Measurements from ENCODE around the gene TIPARP. TPM values are rescaled to one million over a fixed set of nuclear protein-coding genes. Genes with fewer than 3 reads are reported as not detected.
"Not testable (repeated sequence)": the region's sequence is repeated elsewhere in the genome, so short reads cannot be mapped to it uniquely, and the experiment has no call there.

The TIPARP gene
- total RNA-seq, 1 donor from 2014 or later = 81.1 TPM

DNA sequence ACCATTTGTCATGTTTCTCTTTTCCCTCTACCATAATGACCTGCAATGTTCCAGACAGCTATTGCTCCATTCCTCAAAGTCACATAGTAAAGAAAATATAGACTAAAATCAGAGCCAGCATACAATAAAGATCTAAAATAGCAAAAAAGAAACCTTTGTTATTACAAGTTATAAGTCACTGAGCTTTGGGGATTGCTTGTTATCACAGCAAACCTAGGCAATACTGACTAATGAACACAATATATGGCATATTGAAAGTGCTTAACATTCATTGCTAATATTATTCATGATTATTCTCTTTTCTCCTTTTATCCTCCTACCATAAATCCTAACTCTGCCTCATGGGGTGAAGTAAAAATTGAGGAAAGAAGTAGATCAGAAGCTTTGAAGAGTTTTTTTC, 27.4 kb upstream of the TIPARP start:
- no peak for DNase-seq (ENCODE audit: low read depth)

DNA sequence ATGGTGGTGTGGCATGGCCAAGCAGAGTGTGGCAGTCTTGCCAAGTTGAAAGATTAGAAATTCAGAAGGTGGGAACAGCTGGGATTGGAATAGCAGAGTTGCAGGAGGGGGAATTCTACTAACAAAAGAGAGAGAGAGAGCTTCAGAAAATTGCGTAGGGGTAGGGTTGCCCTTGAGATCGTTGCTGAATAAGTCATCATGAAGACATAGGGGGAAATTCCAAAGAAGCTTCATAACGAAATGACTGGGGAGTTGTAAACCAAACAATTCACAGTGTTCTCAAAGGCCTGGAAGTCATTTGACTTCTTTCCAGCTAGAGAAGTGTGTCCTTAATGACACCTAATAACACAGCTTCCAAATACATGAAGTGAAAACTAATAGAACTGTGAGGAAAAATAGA, 26.3 kb upstream of the TIPARP start:
- DNase-seq (ENCODE audit: low read depth) = peak; percentile 36

- no peak for DNase-seq (ENCODE audit: low read depth)
Measured at GRCh38 chr3:156649681-156650080, 24.7 kb upstream of the TIPARP start.

DNA sequence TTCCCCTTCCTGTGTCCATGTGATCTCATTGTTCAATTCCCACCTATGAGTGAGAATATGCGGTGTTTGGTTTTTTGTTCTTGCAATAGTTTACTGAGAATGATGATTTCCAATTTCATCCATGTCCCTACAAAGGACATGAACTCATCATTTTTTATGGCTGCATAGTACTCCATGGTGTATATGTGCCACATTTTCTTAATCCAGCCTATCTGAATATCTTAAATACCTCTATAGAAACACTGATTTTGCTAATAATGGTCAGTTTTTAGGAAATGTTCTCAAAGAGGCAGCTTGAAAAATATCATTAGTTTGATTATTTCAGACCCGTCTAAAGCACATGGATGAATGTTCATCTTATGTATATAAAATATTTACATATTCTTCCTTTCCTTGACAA, 21.7 kb upstream of the TIPARP start:
- DNase-seq (ENCODE audit: low read depth) = not testable (repeated sequence)

DNA sequence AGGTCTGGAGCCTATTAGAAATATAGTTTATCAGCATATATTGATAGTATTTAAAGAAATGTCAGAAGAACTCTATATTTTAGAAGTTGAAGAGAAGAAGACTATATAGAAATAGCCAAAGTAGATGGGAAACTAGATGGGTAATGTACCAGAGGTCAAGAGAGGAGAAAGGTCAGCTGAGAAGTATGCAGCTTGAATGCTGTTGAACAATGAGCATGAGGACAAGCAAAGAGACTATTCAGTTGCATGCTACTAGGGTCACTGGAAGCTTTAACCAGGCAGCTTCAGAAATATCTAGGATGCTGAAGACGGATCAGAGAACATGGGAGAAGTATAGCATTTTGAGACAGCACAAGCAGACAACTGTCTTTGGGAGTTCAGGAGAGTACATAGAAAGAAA, 19.6 kb upstream of the TIPARP start:
- no peak for DNase-seq (ENCODE audit: low read depth)

DNA sequence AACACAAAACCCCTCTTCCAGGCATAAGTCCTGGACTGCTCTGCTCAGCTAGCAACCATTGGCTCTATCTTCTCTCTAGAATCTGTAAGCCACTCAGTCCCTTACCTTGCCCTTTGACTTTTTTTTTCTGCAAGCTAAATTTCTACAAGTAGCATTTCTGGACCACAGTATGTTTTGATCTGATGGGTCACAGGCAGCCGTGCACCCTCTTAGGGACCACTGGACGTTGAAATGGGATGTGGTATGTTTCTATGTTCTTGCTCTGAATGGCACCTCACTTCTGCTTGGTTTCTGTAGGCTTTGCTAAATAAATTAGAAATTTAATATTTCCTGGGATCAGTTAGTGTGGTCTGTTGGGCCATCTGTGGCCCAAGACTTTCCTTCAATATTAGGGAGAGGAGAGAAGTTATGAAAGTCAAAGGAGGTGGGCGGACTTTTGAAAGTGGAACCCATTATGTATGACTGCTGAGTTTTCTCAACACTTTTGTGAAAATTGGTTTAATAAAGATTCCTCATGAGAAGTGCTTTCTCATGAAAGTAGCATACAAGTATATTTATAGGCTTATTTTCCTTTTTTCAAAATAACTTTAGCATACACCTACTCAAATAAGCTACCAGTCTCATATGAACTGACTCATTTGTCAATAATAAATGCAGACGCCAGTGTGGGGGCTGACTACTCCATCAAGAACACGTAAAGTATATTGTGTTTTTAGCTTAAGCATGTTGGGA, 18.4 kb upstream of the TIPARP start:
- no peak for DNase-seq (ENCODE audit: low read depth)

DNA sequence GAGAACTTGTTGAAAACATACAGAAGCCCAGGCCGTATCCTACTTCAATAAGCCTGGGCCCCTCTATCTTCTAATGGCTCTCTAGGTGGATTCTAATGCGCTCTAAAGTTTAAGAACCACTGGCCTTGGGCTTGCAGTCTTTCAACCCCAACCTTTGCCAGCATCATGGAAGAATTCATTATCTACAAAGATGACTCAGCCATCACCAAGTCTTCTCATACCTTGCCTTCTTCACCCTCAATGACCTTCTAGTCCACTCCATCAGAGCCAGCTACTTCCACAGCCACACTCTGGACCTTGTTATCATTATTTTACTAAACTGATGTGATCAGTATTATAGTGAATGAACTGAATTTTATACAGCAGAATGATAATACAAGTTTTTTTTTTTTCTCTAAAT, 16.9 kb upstream of the TIPARP start:
- no peak for DNase-seq (ENCODE audit: low read depth)

DNA sequence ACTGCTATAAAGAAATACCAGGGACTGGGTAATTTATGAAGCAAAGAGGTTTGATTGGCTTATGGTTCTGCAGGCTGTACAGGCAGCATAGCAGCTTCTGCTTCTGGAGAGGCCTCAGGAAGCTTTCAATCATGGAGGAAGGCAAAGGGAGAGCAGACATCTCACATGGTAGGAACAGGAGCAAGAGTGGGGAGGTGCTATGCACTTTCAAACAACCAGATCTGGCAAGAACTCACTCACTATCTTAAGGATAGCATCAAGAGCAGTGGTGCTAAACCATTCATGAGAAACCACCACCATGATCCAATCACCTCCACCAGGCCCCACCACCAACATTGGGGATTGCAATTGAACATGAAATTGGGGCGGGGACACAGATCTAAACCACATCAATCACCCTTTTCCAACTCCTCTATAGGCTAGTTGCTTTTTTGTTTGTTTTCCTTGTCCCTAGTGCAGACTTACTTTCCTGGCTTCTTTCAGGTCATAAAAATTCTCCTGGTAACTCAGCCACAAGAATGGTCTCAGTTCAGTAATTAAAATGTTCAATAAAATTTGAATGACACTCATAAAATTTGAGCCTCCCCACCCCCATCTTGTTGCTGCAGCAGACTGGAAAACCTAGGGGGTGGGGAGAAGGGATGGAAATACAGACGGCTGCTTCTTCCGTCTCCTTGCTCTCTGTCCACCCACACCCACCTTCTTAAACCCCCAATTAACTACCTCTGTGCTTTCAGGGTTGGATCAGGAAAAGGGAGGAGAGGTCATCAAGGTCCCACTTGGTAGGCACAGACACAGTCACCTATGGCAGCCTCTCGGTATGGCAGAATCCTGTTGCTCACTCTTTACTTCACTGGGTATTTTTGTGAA, 16.3 kb upstream of the TIPARP start:
- DNase-seq (ENCODE audit: low read depth) = no peak

GRCh38 chr3:156658732-156659090, 15.7 kb upstream of the TIPARP start:
- DNase-seq (ENCODE audit: low read depth) = no peak

DNA sequence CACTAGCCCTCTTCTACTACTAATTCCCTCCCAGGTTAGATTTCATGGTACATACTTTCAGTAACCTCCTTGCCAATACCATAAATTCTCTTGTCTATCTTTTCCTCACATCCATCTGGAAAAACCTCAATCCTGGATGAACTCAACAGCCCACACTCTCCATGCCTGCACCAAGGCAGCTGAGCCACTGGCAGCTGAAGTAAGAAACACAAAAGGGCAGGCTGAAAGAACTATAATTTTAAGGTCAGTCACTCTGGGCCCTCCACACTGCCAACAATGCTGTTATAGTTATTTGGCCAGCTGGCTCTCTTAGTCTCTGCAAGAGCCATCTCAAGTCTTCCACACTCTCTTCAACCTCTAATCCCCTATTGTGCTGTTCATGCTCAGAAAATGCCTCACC, 15.1 kb upstream of the TIPARP start:
- peak; percentile 71 for DNase-seq (ENCODE audit: low read depth)

DNA sequence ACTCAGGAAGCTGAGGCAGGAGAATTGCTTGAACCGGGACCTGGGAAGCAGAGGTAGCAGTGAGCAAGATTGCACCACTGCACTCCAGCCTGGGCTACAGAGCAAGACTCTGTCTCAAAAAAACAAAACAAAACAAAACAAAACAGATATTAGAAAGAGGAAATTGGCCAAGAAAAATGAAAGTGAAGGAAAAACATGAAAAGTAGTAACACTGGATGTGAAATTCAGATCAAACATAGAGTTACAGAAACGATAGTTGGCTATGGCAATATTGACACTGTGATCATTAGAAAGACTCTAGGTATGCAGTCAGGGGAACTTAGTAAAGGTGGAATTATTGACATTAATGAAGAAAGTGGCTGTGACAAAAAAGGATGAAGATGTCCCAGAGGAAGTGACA, 13.2 kb upstream of the TIPARP start:
- DNase-seq (ENCODE audit: low read depth) = no peak

DNA sequence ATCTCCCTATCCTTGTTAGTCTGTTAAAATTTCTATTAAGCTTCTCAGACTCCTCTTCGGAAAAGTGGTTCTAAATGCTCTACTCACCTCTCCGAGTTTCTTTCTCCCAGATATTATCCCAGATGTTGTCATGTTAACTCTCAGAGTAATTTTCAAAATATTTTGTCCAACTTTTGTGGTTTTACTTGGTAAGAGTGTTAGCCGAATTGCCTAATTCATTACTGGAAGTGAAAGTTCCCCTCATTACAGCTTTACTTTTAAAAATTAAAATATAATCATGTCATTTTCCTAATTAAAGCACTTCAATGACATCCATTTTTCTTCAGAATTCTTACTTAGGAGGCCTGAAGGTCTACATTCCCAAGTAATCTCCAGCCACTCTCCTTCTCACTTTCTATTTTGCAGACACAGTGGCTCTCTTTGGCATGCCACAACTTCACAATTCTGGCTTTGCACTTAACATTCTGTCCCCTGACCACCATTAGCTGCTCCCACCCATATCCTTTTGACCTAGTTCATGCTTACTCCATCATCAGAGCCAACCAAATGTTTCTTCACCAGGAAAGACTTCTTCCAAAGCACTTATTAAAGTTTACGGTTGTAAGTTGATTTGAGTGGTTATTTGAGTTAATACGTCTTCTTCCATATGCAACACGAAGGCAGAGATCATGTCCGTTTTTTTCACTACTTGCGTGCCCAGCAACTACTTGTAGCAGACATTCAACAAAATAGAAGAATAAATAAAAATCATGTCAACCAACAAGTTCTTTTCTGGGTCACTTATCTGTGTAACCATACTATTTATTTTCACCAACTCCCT, 10.2 kb upstream of the TIPARP start:
- DNase-seq (ENCODE audit: low read depth) = no peak

GRCh38 chr3:156664831-156665178, 9.6 kb upstream of the TIPARP start:
- DNase-seq (ENCODE audit: low read depth) = no peak

DNA sequence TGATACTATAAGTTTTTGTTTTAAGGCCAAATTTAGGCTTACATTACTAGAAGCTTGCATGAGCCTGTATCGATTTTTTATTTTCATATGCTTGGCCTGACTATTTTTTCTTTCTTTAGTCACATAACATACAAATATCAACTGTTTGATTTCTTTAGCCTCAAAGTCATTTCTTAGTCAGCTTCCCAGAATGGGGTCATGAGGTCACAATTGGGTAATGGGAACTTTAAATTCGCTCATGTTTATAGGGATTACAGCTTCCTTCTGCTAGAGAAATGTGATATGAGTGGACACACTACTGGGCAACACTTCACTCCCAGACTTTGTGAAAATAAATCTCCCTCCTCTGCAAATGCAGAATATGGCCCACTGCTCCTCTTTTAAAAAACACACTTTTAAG, 9.1 kb upstream of the TIPARP start:
- DNase-seq (ENCODE audit: low read depth) = peak; percentile 62

DNA sequence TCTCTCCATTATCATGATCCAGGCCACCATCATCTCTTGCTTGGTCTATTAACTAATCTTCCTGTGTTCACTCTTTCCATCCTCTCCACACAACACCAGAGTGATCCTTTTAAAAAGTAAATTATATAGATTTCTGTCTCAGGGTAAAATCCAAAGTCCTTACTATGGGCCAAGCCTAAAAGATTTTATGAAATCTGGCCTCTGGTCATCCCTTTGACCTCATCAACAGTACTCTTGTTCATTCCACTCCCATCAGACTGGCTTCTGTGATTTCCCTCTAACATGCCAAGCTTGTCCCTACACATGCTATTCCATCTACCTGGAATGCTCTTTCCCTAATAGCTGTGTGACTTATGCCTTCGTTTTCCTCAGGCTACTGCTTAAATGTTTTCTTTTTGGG, 8.3 kb upstream of the TIPARP start:
- no peak for DNase-seq (ENCODE audit: low read depth)

- no peak for DNase-seq (ENCODE audit: low read depth)
Measured at GRCh38 chr3:156668073-156668763, 6.2 kb upstream of the TIPARP start.

DNA sequence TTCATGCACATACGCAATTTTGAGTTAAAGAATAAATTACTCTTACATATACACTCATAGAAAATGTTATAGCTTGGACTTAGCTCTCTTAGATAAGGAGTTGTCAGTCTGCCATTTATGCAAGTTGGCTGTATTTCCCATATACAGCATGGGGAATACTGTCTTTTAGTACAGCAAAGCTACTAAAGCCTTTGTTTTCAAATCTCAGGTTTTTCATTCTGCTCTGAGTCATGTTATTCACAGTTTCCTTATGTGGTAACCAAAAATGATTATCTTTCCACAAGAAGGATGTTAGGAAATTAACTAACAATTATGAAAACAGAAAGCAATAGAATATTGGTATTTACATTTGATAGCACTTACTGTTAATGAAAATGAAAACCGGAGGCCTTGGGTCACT, 4.3 kb upstream of the TIPARP start:
- no peak for DNase-seq (ENCODE audit: low read depth)

- DNase-seq (ENCODE audit: low read depth) = no peak
Measured at GRCh38 chr3:156670652-156671051, 3.7 kb upstream of the TIPARP start.

DNA sequence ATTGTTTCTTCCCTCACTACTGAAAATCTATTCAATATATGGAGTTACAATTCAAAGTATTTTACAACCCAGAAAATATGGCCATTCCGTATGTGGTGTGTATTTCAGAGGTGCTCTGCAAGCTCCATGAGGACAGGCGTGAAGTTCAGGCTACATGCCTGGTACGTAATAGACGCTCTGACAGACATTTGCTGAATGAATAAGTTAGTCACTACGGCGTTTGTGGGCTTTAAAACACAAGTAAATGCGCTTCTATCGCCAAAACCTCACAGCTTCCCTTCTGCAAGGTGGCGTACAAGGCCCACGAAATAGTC, 701 bp upstream of the TIPARP start:
- no peak for DNase-seq (ENCODE audit: low read depth)

DNA sequence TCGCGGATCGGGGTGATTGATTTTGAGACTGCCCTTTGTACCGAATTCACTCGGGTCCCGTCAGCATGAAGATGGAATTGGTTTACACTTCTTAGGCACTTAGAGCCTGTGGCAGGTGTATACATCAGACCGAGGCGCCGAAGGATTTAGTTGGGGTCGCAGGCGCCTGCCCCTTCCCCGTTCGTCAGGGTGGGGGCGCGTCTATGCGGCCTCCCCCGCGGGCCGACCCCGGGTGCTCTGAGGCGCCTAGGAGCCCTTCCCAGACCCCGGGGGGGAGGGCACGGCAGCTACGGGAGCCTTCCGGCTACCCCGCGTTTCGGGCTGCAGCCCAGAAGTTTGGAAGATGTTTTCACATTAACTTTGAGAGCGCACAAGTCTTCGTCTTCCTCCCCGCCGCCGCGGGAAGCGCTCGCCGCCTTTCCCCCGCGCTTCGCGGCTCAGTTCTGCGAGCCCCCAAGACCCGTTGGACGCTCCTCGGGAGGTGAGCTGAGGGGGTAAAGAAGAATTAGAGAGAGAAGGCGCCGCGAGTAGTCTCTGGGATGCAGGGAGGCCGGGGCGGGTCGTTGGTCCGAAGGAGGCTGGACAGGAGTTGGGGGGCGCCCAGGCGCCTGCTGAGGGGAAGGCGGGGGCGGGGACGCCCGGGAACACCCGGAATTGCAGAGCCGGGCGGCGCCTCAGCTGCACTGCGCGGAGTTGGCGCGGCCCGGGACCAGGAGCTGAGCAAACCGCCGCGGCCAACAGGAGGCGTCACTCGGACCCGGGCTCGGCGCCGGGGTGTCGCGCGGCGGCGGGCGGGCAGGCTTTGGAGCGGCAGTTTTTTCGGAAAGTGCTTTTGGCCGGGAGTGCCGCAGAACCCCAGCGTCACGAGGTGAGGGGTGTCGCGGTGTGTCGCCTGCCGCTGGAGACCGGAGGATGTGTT, 780 bp downstream of the TIPARP start:
- peak; percentile 66 for DNase-seq (ENCODE audit: low read depth)
